HEK293T (cell line): Measurements from ENCODE around the gene EFL1.

Experiments
- CTCF ChIA-PET: fragments of 350-600 bp; formaldehyde crosslinking; extraction: SDS; loops from one replicate; lab custom pipeline; 2021; ENCODE audit warnings: antibody characterized with exemption, inconsistent platforms; lab: Yijun Ruan, JAX
- POLR2A ChIA-PET: fragments of 350-600 bp; formaldehyde crosslinking; extraction: SDS; loops from one replicate; lab custom pipeline; 2020; ENCODE audit warnings: antibody characterized with exemption, inconsistent platforms; lab: Yijun Ruan, JAX
- DNase-seq: peaks from one replicate; pipeline ENCODE4 v3.0.0; 2012; ENCODE audit warnings: mixed read lengths; ENCODE audit errors: extremely low spot score
- ARNT ChIP-seq: fragments of 450-650 bp; IDR thresholded peaks from 2 replicates; pipeline ENCODE4 v1.6.1; 2017; ENCODE audit warnings: mild to moderate bottlenecking
- BHLHE40 ChIP-seq: fragments of 450-650 bp; IDR thresholded peaks from 2 replicates; pipeline ENCODE4 v1.6.1; 2016; ENCODE audit warnings: mild to moderate bottlenecking, moderate library complexity, borderline replicate concordance
- CTBP1 ChIP-seq: fragments of 450-650 bp; IDR thresholded peaks from 2 replicates; pipeline ENCODE4 v1.6.1; 2016; ENCODE audit warnings: borderline replicate concordance
- ELF4 ChIP-seq: fragments of 450-650 bp; IDR thresholded peaks from 2 replicates; pipeline ENCODE4 v1.6.1; 2017; ENCODE audit warnings: antibody characterized with exemption
- FOXA1 ChIP-seq: fragments of 450-650 bp; IDR thresholded peaks from 2 replicates; pipeline ENCODE4 v1.6.1; 2016; ENCODE audit warnings: mild to moderate bottlenecking
- FOXK2 ChIP-seq: fragments of 450-650 bp; IDR thresholded peaks from 2 replicates; pipeline ENCODE4 v1.6.1; 2016; ENCODE audit warnings: mild to moderate bottlenecking
- FOXM1 ChIP-seq: fragments of 450-650 bp; IDR thresholded peaks from 2 replicates; pipeline ENCODE4 v1.6.1; 2017; ENCODE audit warnings: mild to moderate bottlenecking, borderline replicate concordance
- HDGF ChIP-seq: fragments of 450-650 bp; IDR thresholded peaks from 2 replicates; pipeline ENCODE4 v1.6.1; 2017; ENCODE audit warnings: antibody characterized with exemption, borderline replicate concordance
- L3MBTL2 ChIP-seq: fragments of 450-650 bp; conservative IDR thresholded peaks from 2 replicates; pipeline ENCODE4 v1.6.1; 2016; ENCODE audit warnings: mild to moderate bottlenecking
- LEF1 ChIP-seq: fragments of 450-650 bp; IDR thresholded peaks from 2 replicates; pipeline ENCODE4 v1.6.1; 2017; ENCODE audit warnings: mild to moderate bottlenecking, borderline replicate concordance
- NFRKB ChIP-seq: fragments of 450-650 bp; IDR thresholded peaks from 2 replicates; pipeline ENCODE4 v1.6.1; 2016; ENCODE audit warnings: mild to moderate bottlenecking, moderate library complexity
- PKNOX1 ChIP-seq: fragments of 450-650 bp; IDR thresholded peaks from 2 replicates; pipeline ENCODE4 v1.6.1; 2016
- SP1 ChIP-seq: fragments of 450-650 bp; IDR thresholded peaks from 2 replicates; pipeline ENCODE4 v1.6.1; 2017
- SUZ12 ChIP-seq: fragments of 450-650 bp; IDR thresholded peaks from 2 replicates; pipeline ENCODE4 v1.6.1; 2016; ENCODE audit warnings: mild to moderate bottlenecking
- TARDBP ChIP-seq: fragments of 450-650 bp; IDR thresholded peaks from 2 replicates; pipeline ENCODE4 v1.6.1; 2016
- ZNF384 ChIP-seq: fragments of 450-650 bp; IDR thresholded peaks from 2 replicates; pipeline ENCODE4 v1.6.1; 2016

The EFL1 gene

GRCh38 chr15:82184355-82184754 lies 78.2 kb downstream of the EFL1 start:
- DNase-seq: no peak
- CTCF ChIA-PET: interaction anchor here (1.4 kb wide), 1 partner anchor 14 kb away, joined by 5 read pairs; no protein-coding TSS in a partner anchor
- POLR2A ChIA-PET: no interaction called here
- TF ChIP-seq NFRKB: no peak
- no peak for TF ChIP-seq FOXA1
- no peak for TF ChIP-seq SUZ12
- no peak for TF ChIP-seq CTBP1
- no peak for TF ChIP-seq ELF4
- TF ChIP-seq LEF1: no peak
- TF ChIP-seq ARNT: no peak
- no peak for TF ChIP-seq L3MBTL2
- no peak for TF ChIP-seq PKNOX1
- TF ChIP-seq FOXK2: no peak
- no peak for TF ChIP-seq TARDBP
- TF ChIP-seq SP1: no peak
- TF ChIP-seq ZNF384: no peak
- TF ChIP-seq HDGF: no peak

GRCh38 chr15:82183121-82184031 lies 79.2 kb downstream of the EFL1 start:
- no peak for TF ChIP-seq ARNT
- TF ChIP-seq FOXA1: no peak
- no peak for TF ChIP-seq ELF4
- TF ChIP-seq ZNF384: no peak
- no peak for TF ChIP-seq NFRKB
- TF ChIP-seq L3MBTL2: no peak
- TF ChIP-seq PKNOX1: no peak
- no peak for TF ChIP-seq HDGF
- TF ChIP-seq SUZ12: no peak
- TF ChIP-seq CTBP1: no peak
- TF ChIP-seq BHLHE40: no peak
- no peak for TF ChIP-seq FOXM1
- no peak for TF ChIP-seq FOXK2
- TF ChIP-seq TARDBP: no peak
- TF ChIP-seq SP1: no peak
- no peak for TF ChIP-seq LEF1
- DNase-seq: no peak
- POLR2A ChIA-PET: no interaction called here
- CTCF ChIA-PET: interaction anchor here (1.4 kb wide), 1 partner anchor 15 kb away, joined by 5 read pairs; no protein-coding TSS in a partner anchor

GRCh38 chr15:82181371-82181770 lies 81.2 kb downstream of the EFL1 start:
- ChIA-PET POLR2A (no interaction called here), CTCF (interaction anchor here (0.5 to 0.8 kb wide), 2 partner anchors 17 to 231 kb away, joined by 3 to 4 read pairs; no protein-coding TSS in a partner anchor)
- TF ChIP-seq SP1 (no peak), SUZ12 (no peak), ELF4 (no peak)

GRCh38 chr15:82178061-82178460 lies 84.5 kb downstream of the EFL1 start:
- TF ChIP-seq HDGF (no peak), TARDBP (no peak), ZNF384 (no peak), BHLHE40 (no peak), L3MBTL2 (no peak), ELF4 (no peak), PKNOX1 (no peak), ARNT (no peak), SP1 (no peak), FOXK2 (no peak), CTBP1 (no peak), FOXA1 (no peak), LEF1 (no peak)
- DNase-seq: no peak
- CTCF ChIA-PET: no interaction called here
- POLR2A ChIA-PET: no interaction called here

More at GRCh38 chr15:82181371-82181770, 81.2 kb downstream of the EFL1 start:
- no peak for DNase-seq

- ChIA-PET POLR2A (no interaction called here), CTCF (no interaction called here)
- TF ChIP-seq NFRKB: no peak
- TF ChIP-seq PKNOX1: no peak
- TF ChIP-seq ARNT: no peak
- TF ChIP-seq LEF1: no peak
- TF ChIP-seq FOXM1: no peak
- TF ChIP-seq FOXK2: no peak
- no peak for TF ChIP-seq SUZ12
- no peak for TF ChIP-seq BHLHE40
- no peak for TF ChIP-seq ELF4
- TF ChIP-seq ZNF384: no peak
- no peak for TF ChIP-seq FOXA1
- no peak for DNase-seq
Observed at GRCh38 chr15:82177291-82178010, 85.1 kb downstream of the EFL1 start.
